ENCODE results near the gene SERTAD1. TPM values are rescaled to one million over a fixed set of nuclear protein-coding genes. Genes with fewer than 3 reads are reported as not detected.
A peak's percentile ranks its signal among the peaks of the same experiment; 100 is the strongest.

Gene SERTAD1
- total and polyA plus RNA-seq, 2 of the 8 experiments (the other 6 are each of a cell fraction or from before 2014, with no cell fraction given): 5.4 to 6.6 TPM

DNA sequence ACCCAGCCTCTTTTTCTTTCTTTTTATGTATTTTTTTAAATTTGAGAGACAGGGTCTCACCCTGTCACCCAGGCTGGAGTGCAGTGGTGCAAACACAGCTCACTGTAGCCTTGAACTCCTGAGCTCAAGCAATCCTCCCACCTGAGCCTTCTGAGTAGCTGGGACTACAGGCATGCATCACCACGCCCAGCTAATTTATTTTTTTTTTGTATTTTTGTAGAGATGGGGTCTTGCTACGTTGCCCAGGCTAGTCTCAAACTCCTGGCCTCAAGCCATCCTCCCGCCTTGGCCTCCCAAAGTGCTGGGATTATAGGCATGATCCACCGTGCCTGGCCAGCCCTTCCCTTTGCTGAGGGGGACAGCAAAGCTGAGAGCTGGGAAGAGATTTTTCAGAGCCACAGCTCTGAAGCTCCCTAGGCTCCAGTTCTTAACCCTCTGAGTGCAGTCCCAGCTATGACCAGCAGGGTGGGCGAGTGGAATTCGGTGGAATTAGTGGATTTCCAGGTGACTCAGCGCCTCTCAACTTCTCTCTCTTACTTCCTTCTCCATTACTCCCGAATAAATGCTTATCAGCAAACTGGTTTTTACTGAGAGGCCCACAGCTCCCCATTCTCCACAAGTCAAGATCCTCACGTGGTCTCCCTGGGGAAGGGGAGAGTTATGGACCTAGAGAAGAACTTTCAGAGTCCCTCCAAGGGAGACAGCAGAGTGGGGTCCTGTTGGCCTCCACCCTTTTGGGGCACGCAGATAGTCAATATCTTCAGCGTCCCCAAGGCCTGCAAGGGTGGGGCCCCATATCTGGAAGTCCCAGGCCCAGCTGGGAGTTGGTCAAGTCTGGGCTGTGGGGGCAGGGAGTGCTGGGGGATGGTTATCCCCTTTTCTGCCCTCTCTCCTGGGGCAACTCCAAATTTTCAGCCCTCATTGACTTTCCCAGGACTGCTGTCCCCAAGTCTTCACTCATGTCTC lies 38.5 kb upstream of the SERTAD1 start (continued):
- no peak for TF ChIP-seq HDAC6 (IDR thresholded peaks at IDR 0.05; ENCODE audit: low read depth, low read length)
- TF ChIP-seq, protein P1, sequence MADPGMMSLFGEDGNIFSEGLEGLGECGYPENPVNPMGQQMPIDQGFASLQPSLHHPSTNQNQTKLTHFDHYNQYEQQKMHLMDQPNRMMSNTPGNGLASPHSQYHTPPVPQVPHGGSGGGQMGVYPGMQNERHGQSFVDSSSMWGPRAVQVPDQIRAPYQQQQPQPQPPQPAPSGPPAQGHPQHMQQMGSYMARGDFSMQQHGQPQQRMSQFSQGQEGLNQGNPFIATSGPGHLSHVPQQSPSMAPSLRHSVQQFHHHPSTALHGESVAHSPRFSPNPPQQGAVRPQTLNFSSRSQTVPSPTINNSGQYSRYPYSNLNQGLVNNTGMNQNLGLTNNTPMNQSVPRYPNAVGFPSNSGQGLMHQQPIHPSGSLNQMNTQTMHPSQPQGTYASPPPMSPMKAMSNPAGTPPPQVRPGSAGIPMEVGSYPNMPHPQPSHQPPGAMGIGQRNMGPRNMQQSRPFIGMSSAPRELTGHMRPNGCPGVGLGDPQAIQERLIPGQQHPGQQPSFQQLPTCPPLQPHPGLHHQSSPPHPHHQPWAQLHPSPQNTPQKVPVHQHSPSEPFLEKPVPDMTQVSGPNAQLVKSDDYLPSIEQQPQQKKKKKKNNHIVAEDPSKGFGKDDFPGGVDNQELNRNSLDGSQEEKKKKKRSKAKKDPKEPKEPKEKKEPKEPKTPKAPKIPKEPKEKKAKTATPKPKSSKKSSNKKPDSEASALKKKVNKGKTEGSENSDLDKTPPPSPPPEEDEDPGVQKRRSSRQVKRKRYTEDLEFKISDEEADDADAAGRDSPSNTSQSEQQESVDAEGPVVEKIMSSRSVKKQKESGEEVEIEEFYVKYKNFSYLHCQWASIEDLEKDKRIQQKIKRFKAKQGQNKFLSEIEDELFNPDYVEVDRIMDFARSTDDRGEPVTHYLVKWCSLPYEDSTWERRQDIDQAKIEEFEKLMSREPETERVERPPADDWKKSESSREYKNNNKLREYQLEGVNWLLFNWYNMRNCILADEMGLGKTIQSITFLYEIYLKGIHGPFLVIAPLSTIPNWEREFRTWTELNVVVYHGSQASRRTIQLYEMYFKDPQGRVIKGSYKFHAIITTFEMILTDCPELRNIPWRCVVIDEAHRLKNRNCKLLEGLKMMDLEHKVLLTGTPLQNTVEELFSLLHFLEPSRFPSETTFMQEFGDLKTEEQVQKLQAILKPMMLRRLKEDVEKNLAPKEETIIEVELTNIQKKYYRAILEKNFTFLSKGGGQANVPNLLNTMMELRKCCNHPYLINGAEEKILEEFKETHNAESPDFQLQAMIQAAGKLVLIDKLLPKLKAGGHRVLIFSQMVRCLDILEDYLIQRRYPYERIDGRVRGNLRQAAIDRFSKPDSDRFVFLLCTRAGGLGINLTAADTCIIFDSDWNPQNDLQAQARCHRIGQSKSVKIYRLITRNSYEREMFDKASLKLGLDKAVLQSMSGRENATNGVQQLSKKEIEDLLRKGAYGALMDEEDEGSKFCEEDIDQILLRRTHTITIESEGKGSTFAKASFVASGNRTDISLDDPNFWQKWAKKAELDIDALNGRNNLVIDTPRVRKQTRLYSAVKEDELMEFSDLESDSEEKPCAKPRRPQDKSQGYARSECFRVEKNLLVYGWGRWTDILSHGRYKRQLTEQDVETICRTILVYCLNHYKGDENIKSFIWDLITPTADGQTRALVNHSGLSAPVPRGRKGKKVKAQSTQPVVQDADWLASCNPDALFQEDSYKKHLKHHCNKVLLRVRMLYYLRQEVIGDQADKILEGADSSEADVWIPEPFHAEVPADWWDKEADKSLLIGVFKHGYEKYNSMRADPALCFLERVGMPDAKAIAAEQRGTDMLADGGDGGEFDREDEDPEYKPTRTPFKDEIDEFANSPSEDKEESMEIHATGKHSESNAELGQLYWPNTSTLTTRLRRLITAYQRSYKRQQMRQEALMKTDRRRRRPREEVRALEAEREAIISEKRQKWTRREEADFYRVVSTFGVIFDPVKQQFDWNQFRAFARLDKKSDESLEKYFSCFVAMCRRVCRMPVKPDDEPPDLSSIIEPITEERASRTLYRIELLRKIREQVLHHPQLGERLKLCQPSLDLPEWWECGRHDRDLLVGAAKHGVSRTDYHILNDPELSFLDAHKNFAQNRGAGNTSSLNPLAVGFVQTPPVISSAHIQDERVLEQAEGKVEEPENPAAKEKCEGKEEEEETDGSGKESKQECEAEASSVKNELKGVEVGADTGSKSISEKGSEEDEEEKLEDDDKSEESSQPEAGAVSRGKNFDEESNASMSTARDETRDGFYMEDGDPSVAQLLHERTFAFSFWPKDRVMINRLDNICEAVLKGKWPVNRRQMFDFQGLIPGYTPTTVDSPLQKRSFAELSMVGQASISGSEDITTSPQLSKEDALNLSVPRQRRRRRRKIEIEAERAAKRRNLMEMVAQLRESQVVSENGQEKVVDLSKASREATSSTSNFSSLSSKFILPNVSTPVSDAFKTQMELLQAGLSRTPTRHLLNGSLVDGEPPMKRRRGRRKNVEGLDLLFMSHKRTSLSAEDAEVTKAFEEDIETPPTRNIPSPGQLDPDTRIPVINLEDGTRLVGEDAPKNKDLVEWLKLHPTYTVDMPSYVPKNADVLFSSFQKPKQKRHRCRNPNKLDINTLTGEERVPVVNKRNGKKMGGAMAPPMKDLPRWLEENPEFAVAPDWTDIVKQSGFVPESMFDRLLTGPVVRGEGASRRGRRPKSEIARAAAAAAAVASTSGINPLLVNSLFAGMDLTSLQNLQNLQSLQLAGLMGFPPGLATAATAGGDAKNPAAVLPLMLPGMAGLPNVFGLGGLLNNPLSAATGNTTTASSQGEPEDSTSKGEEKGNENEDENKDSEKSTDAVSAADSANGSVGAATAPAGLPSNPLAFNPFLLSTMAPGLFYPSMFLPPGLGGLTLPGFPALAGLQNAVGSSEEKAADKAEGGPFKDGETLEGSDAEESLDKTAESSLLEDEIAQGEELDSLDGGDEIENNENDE (IDR thresholded peaks at IDR 0.05; ENCODE audit: insufficient replicate concordance, low read length): no peak
- no peak for TF ChIP-seq ZNF274 (IDR thresholded peaks at IDR 0.05; ENCODE audit: borderline replicate concordance, extremely low read depth, low read length)
- TF ChIP-seq, protein P2, sequence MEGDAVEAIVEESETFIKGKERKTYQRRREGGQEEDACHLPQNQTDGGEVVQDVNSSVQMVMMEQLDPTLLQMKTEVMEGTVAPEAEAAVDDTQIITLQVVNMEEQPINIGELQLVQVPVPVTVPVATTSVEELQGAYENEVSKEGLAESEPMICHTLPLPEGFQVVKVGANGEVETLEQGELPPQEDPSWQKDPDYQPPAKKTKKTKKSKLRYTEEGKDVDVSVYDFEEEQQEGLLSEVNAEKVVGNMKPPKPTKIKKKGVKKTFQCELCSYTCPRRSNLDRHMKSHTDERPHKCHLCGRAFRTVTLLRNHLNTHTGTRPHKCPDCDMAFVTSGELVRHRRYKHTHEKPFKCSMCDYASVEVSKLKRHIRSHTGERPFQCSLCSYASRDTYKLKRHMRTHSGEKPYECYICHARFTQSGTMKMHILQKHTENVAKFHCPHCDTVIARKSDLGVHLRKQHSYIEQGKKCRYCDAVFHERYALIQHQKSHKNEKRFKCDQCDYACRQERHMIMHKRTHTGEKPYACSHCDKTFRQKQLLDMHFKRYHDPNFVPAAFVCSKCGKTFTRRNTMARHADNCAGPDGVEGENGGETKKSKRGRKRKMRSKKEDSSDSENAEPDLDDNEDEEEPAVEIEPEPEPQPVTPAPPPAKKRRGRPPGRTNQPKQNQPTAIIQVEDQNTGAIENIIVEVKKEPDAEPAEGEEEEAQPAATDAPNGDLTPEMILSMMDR (IDR thresholded peaks at IDR 0.05; ENCODE audit: control extremely low read depth in 1 of 3, insufficient read depth in 1 of 3, low read depth in 1 of 3, low read length in 3 of 3): peak; percentile 60 to 84 (median 77)
- peak; percentile 71 for TF ChIP-seq JUND (IDR thresholded peaks at IDR 0.05; ENCODE audit: low read length)
- no peak for TF ChIP-seq GABPA (IDR thresholded peaks at IDR 0.05; ENCODE audit: borderline replicate concordance, insufficient read depth, low read length)
